ENCODE results near the gene CHIT1.
"Not testable (repeated sequence)": the region's sequence is repeated elsewhere in the genome, so short reads cannot be mapped to it uniquely, and the experiment has no call there.

CHIT1 gene

DNA sequence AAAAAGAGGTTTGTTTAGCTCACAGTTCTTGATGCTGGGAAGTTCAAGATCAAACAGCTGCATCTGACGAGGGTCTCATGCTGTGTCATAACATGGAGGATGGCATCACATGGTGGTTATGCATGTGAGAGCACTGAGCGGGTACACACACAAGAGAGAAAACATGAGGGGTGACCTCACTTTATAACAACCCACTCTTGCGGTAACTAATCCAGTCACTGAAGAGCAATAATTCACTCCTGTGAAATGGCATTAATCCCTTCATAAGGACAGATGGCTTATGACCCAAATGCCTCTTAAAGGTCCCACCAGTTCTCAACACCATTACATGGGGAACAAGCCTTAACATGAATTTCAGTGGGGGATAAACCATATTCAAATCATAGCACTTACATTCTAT lies 23.2 kb upstream of the CHIT1 start:
- no peak for TF ChIP-seq JUND (IDR thresholded peaks at IDR 0.05; ENCODE audit: low read depth)
- no peak for DNase-seq (ENCODE audit: low read depth in 1 of 2, low spot score in 1 of 2)
- in situ Hi-C loops (cut with HindIII; ENCODE audit: low pct_unique_long_range_greater_than_20kb, low sequenced_read_pairs) = no loop called here

DNA sequence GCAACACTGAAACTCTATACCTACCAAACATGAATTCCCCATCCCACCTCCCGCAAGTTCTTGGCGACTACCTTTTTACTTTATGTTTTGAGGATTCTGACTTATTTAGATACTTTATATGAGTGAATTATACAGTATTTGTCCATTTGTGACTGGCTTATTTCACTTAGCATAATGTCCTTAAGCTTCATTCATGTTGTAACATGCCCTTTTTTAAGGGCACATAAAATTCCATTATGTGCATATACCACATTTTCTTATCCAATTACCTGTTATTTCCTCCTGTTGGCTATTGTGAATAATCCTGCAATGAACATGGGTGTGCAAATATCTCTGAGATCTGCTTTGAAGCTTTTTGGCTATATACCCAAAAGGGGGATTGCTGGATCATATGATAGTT lies 22.0 kb upstream of the CHIT1 start:
- in situ Hi-C loops (cut with HindIII; ENCODE audit: low pct_unique_long_range_greater_than_20kb, low sequenced_read_pairs) = no loop called here
- no peak for TF ChIP-seq JUND (IDR thresholded peaks at IDR 0.05; ENCODE audit: low read depth)
- no peak for DNase-seq (ENCODE audit: low read depth in 1 of 2, low spot score in 1 of 2)

- in situ Hi-C loops (cut with HindIII; ENCODE audit: low pct_unique_long_range_greater_than_20kb, low sequenced_read_pairs) = no loop called here
- DNase-seq (ENCODE audit: low read depth in 1 of 2, low spot score in 1 of 2) = no peak
- TF ChIP-seq JUND (IDR thresholded peaks at IDR 0.05; ENCODE audit: low read depth) = no peak
Observed at GRCh38 chr1:203250911-203251310, 21.4 kb upstream of the CHIT1 start.

DNA sequence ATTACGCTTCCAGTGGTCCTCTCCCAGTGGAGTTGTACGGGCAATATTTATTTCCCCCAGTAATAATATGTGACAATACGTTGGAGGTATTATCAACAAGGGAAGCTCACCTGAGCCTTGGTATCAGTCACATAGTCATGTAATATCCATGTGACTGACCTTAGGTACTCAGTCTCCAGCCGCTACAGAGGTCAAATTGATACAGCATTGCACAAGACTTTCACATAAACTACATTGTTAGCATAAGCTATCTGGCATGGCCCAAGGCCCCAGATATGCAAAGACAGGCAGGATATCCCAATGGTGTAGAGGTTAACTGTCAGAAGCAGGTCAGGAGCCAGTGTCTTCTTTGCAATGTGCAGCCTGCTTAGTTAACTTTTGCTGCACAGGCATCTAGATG lies 15.3 kb upstream of the CHIT1 start:
- DNase-seq (ENCODE audit: low read depth in 1 of 2, low spot score in 1 of 2) = no peak
- in situ Hi-C loops (cut with HindIII; ENCODE audit: low pct_unique_long_range_greater_than_20kb, low sequenced_read_pairs) = no loop called here
- no peak for TF ChIP-seq JUND (IDR thresholded peaks at IDR 0.05; ENCODE audit: low read depth)

- in situ Hi-C loops (cut with HindIII; ENCODE audit: low pct_unique_long_range_greater_than_20kb, low sequenced_read_pairs); DNase-seq (ENCODE audit: low read depth in 1 of 2, low spot score in 1 of 2): not testable (repeated sequence)
Observed at GRCh38 chr1:203241708-203242107, 12.2 kb upstream of the CHIT1 start.

DNA sequence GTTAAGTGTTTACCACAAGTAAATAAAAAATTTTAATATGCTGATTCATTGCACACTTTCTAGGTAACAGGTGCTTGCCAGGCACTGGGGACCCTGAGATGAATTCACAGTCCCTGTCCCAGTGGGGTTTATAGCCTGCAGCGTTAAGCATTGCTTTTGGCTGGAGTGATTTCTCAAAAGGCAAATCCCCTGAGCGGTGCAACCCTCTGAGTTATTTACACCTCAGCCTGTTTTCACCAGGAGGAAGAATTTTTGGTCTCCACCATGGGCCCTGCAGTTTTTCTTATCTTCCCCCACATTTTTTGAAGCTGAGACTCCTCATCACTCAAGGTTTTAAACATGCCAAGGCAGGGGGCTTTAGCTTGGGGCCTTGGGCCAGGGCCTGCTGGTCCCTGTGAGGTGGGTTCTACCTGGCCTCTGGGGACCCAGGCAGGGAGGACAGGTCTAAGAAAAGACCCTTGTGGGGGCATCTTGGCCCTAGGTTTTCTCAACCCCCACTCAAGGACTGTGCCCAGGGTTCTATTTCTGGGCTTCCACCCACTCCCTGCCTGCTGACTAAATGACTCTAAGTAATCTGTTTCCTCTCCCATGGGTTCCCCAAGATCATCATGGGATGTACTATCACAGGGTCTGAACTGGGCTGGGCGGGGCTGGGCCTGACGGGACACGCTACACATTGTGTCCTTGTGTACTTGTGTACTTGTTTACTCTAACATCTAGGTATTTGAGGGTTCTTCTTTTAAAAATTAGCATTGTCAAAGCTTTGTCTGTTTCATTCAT lies 10.2 kb upstream of the CHIT1 start:
- TF ChIP-seq JUND (IDR thresholded peaks at IDR 0.05; ENCODE audit: low read depth) = no peak
- in situ Hi-C loops (cut with HindIII; ENCODE audit: low pct_unique_long_range_greater_than_20kb, low sequenced_read_pairs) = no loop called here
- DNase-seq (ENCODE audit: low read depth in 1 of 2, low spot score in 1 of 2) = no peak

GRCh38 chr1:203239081-203239480 lies 9.6 kb upstream of the CHIT1 start:
- no peak for TF ChIP-seq JUND (IDR thresholded peaks at IDR 0.05; ENCODE audit: low read depth)
- DNase-seq (ENCODE audit: low read depth in 1 of 2, low spot score in 1 of 2) = no peak
- in situ Hi-C loops (cut with HindIII; ENCODE audit: low pct_unique_long_range_greater_than_20kb, low sequenced_read_pairs) = no loop called here

GRCh38 chr1:203238535-203238934 lies 9.1 kb upstream of the CHIT1 start:
- no peak for TF ChIP-seq JUND (IDR thresholded peaks at IDR 0.05; ENCODE audit: low read depth)
- no peak for DNase-seq (ENCODE audit: low read depth in 1 of 2, low spot score in 1 of 2)
- in situ Hi-C loops (cut with HindIII; ENCODE audit: low pct_unique_long_range_greater_than_20kb, low sequenced_read_pairs) = no loop called here

GRCh38 chr1:203234901-203235300 lies 5.4 kb upstream of the CHIT1 start:
- in situ Hi-C loops (cut with HindIII; ENCODE audit: low pct_unique_long_range_greater_than_20kb, low sequenced_read_pairs); DNase-seq (ENCODE audit: low read depth in 1 of 2, low spot score in 1 of 2): not testable (repeated sequence)

DNA sequence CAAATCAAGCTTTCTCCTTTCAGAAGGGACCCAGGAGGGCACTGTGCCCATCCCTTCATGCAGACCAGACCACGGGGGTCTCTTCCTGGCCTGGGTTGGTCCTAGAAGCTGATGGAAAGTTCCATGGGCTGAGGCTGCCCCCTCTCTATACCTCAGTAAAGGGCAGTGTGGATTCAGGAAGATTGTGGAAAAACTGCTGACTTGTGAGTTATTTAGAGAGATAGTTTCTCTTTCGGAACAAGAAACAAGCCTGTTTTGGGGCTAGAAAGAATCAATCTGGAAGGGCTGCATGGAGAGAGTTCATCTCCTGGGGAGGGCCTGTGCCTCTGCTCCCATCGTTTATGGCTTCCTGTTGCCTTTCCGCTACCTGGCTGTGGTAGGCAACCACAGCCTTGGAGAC lies 803 bp downstream of the CHIT1 start:
- in situ Hi-C loops (cut with HindIII; ENCODE audit: low pct_unique_long_range_greater_than_20kb, low sequenced_read_pairs) = no loop called here
- TF ChIP-seq JUND (IDR thresholded peaks at IDR 0.05; ENCODE audit: low read depth) = no peak
- no peak for DNase-seq (ENCODE audit: low read depth in 1 of 2, low spot score in 1 of 2)

GRCh38 chr1:203227371-203228083 lies 1.9 kb downstream of the CHIT1 start:
- no peak for DNase-seq (ENCODE audit: low read depth in 1 of 2, low spot score in 1 of 2)
- in situ Hi-C loops (cut with HindIII; ENCODE audit: low pct_unique_long_range_greater_than_20kb, low sequenced_read_pairs) = no loop called here
- TF ChIP-seq JUND (IDR thresholded peaks at IDR 0.05; ENCODE audit: low read depth) = no peak

DNA sequence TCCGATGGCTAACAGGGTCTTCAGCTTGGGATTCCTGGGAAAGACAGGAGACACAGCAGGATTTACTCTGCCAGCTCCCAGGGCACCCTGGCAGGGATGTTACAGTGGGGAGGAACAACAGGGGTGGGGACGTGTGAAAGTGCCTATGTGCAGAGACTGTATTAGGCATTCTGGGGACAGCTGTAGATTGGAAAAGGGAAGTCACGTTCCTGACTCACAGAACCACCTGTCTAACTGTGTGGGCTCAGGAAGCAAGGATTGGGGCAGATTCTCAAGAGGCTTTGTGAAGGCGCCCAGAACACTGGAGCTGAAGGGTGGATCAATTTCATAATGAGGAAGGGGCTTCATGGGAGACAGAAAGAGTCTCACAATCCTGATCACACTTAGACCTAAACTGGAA lies 4.4 kb downstream of the CHIT1 start:
- DNase-seq (ENCODE audit: low read depth in 1 of 2, low spot score in 1 of 2) = no peak
- TF ChIP-seq JUND (IDR thresholded peaks at IDR 0.05; ENCODE audit: low read depth) = no peak
- in situ Hi-C loops (cut with HindIII; ENCODE audit: low pct_unique_long_range_greater_than_20kb, low sequenced_read_pairs) = no loop called here

GRCh38 chr1:203223012-203223775 lies 6.3 kb downstream of the CHIT1 start:
- in situ Hi-C loops (cut with HindIII; ENCODE audit: low pct_unique_long_range_greater_than_20kb, low sequenced_read_pairs) = no loop called here
- no peak for TF ChIP-seq JUND (IDR thresholded peaks at IDR 0.05; ENCODE audit: low read depth)
- DNase-seq (ENCODE audit: low read depth in 1 of 2, low spot score in 1 of 2) = no peak
